ENCODE data around the gene BMP8A.
A peak's percentile ranks its signal among the peaks of the same experiment; 100 is the strongest.

BMP8A gene

GRCh38 chr1:39529901-39530535 is 38.6 kb downstream of the BMP8A start:
- DNase-seq: no peak

DNA sequence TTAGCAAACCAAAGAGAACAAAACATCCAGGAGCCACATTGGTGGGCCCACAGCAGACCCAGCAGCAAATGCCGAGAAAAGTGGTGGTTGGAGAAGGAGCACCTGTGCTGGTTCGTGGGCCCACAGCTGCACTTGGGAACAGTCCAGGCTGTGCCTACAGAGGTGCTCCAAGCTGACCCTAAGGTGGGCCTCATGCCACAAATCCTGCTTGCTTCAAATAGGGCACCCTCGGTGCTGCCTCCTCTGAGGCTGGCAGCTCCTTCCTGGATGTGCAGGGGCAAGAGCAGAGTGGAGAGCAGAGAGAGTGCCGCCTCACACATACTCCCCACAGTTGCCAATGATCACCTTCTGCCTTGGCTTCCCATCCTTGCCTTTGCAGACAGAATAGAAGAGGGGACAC is 40.1 kb downstream of the BMP8A start:
- DNase-seq: no peak

DNA sequence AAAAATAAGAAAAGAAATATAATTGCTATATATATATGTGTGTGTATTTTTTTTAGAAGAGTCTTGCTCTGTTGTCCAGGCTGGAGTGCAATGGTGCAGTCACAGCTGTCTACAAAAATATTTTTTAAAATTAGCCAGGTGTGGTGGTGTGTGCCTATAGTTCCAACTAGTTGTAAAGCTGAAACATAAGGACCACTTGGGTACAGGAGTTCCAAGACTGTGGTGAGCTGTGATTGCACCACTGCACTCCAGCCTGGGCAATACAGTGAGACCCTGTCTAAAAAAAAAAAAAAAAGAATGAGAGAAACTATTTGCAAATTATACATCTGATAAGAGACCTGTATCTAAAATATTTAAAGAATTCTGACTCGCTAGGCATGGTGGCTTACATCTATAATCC is 42.0 kb downstream of the BMP8A start:
- no peak for DNase-seq

DNA sequence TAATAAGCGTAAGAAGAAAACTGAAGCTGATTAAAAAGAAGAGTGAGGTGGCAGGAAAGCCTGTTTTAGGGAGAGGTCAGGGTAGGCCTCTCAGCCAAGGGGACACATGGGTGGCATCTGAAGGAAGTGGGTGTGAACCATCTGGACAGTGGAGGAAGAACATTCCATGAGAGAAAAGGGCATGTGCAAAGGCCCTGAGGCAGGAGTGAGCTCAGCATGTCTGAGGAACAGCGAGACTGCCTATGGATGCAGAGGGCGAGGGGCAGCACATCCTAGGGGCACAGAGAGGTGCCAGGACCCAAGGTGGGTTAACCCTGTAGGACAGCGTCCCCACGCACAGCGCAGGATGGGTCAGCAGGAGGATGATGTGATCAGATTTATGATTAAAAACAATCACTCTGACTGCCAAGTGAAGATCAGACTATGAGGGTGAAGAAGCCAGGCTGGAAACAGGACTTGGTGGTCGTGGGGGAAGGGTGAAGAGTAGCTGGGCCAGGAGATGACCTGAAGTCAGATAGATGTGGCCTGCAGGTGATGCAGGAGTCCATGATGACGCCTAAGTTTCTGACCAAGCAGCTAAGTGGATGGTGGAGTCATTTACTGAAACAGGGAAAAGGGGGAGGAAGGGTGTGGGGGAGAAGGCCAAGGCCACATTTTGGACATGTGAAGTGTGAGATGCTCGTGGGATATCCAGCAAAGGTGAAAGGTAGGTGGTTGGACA is 47.3 kb downstream of the BMP8A start:
- no peak for DNase-seq

GRCh38 chr1:39539252-39539790 is 47.9 kb downstream of the BMP8A start:
- peak; percentile 73 for DNase-seq

DNA sequence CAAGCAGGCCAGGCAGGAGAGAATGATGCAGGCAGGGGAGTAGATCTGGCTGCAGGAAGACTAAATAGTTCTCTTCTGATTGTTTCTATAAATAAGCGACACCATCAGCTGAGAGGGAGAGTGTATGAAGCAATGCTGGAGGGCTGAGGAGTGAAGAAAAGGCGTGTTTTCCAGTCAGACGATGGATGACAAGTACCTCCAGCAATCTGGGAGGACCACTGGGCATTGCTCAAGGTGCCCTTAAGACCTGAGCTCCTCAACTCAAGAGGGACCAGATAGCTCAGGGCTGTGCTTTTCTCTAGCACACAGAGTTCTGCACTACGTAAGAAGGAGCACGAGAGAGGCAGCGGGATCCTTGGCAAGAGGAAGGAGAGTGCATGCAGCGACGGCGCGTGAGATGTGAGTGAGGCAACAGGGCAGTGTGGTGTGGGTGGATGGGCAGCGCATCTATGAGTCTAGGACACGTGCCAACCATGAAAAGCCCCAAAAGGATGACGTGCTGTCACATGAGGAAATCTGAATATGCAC is 49.1 kb downstream of the BMP8A start:
- DNase-seq: no peak

- no peak for DNase-seq
These were observed 51.5 kb downstream of the BMP8A start for GRCh38 chr1:39542924-39543323.

DNA sequence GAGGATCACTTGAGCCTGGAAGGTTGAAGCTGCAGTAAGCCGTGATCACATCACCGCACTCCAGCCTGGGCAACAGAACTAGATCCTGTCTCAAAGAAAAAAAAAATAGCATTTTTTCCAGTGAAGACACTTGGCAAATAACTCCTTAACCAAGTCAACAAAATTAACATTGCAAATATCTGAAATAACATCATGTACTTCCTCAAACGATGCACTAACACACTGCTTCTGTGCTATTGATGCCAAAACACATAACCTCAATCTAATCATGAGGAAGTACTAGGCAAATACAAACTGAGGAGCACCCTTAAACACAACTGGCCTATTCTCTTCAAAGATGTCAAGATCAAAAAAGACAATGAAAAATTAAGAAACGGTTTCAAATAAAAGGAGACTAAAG is 52.9 kb downstream of the BMP8A start:
- DNase-seq: no peak

DNA sequence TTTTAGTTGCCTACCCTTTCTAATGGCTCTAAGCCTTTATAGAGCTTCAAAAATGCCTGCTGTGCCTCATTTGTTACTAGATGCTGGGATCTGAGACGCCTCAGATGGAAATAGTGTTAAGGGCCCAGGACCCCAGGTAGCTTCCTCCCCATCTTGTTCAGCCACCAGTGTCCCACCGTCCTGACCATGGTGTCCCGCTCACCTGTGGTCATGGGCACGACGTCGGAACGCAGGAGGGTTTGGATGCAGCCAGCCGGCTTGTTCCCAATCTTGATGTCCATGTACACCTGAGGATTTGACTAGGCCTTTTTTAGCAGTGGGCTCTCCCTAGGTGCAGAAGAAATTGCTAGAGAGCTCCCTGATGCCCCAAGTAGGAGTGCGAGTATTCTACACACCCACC is 54.1 kb downstream of the BMP8A start:
- DNase-seq: no peak

DNA sequence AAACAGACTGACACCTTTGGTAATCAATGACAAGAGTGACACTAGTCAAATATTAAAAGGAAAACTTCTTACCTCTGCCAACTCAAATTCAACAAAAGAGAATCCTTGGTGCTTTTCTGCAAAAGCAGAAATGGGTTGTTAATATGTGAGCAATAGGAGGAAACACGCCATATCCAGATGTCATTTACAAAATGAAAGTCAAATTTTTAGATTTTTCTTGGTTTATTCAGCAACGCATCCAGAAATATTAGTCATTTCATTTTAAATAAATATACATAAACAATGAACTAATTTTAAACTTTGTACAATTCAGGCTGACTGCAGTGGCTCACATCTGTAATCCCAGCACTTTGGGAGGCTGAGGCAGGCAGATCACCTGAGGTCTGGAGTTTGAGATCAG is 62.8 kb downstream of the BMP8A start:
- DNase-seq: no peak

DNA sequence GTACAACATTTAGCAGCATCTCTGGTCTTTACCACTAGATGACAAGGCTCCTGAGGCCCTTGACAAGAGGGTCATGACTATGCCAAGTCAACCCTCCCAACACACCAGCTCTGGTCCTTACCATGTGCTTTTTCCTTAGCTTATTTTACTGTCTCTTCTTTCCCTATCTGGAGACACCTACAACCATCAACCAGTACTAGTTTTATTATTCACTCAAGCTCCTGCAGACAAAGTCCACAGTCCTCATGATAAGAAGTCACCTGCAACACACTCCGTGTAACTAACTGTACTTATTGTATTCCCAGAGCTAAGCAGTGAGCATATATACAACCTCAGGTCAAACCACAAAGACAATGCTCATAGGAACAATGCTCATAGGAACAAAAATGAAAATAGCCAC is 69.8 kb downstream of the BMP8A start:
- DNase-seq: no peak

DNA sequence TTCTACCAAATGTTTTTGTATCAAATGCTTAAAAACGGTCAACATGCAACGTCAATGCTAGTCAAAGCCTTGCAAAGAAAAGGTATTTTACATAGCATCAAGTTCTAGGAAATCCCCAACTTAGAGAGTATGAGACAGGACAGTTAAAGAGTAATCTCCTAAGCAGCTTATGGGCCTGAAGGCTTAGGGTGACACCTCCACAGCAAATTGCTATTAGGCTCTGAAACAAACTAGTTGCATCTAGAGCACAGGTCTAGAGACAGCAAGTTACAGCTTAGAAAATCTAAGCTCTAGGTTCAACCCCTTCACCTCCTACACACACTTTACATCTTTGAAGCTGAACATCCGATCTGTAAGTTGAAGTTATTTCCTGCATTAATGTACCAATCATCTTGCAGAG is 71.5 kb downstream of the BMP8A start:
- DNase-seq: no peak

- DNase-seq: no peak
These were observed 72.2 kb downstream of the BMP8A start for GRCh38 chr1:39563669-39564068.

DNA sequence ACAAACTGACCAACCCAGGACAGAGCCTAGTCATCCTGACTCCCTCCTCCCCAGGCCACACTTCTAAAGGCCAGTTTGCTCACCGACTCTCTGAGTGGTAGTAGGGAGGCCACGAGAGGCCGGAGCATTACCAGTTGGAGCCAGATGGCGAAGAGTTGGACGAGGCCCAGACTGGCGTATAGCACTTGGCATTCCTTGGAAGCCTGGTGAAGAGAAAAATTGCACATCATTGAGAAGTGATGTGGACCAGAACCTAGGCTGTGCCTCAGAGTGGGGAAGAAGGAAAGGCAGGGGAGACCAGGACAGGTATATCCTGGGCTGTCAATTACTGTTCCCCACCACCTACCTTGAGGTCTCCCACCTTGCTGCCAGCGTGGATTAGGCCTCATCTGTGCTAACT is 72.9 kb downstream of the BMP8A start:
- no peak for DNase-seq

- DNase-seq: no peak
These were observed 73.5 kb downstream of the BMP8A start for GRCh38 chr1:39564941-39565340.

- no peak for DNase-seq
These were observed 75.2 kb downstream of the BMP8A start for GRCh38 chr1:39566441-39567137.

DNA sequence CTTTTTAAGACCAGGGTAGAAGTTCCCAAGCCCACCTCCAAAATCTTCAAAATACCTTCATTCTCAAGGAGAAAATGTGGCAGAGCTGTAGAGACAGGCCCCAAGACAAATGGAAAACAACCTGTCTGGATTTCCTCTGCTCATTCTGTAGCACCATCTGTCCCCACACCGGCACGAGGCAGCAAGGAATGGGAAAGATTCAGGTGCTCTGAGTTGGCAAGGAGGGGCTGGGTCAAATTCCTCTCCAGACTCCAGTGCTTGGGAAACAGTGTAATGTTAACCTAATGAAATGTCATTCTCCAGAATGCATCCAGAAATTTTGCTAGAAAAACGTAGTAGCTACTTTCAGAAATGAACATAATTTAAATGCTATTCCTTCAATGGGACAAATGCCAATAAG is 75.9 kb downstream of the BMP8A start:
- DNase-seq: no peak

- DNase-seq: no peak
These were observed 76.8 kb downstream of the BMP8A start for GRCh38 chr1:39568208-39568607.

GRCh38 chr1:39569034-39569433 is 77.6 kb downstream of the BMP8A start:
- no peak for DNase-seq

DNA sequence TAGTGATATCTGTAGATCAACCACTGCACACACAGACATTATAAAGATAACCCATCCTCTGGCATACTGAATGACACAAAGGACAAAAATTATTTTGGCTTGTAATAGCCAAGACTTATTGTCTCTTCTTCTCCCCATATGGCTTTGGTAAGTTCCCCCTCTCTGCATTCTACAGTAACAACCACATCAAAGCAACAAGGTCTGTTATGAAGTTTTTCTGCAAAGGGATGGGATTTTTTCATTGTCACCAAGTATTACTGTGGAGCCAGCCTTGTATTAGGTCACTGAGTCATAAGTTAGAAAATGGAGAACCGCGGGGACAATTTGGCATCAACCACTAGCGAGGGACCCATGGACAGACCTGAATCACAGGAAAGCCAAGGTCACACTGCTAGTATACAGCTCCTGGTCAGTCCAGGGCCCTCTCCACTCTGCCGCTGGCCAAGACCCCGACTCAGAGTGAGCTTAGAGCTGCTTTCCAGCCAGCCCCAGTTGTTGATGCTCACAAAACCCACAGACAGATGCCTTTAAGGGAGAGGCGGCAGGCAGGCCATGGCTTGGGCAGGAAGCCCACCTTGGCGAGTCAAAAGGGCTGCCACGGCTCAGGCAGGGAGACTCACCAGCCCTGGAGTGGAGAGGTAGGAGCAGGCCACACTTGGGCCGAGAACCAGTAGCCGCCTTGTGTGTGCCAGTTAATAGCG is 79.2 kb downstream of the BMP8A start:
- no peak for DNase-seq

- DNase-seq: no peak
These were observed 79.7 kb downstream of the BMP8A start for GRCh38 chr1:39571178-39571483.

- DNase-seq: no peak
These were observed 81.1 kb downstream of the BMP8A start for GRCh38 chr1:39572379-39573096.

DNA sequence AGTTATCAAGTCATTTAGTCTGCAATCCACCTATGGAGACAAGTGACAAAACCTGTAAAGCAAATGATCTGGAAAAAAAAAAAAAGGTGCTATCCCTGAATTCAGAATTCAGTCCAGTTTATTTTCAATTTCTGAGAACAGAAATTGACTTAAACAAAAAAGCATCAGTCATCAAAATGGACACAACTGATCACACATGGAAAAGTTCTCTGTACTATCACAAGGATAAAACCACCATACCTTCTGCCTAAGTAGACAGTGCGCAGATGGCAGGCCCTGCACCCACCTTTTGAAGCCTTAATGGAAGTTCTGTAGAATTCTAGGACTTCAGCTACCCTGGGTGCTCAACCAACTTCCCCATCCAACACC is 81.6 kb downstream of the BMP8A start:
- DNase-seq: no peak
